ENCODE data around the gene TMEFF2. TPM values are rescaled to one million over a fixed set of nuclear protein-coding genes. Genes with fewer than 3 reads are reported as not detected.

TMEFF2 gene
- total RNA-seq, 2 donors from 2014 or later = 3.2 to 55.8 TPM

DNA sequence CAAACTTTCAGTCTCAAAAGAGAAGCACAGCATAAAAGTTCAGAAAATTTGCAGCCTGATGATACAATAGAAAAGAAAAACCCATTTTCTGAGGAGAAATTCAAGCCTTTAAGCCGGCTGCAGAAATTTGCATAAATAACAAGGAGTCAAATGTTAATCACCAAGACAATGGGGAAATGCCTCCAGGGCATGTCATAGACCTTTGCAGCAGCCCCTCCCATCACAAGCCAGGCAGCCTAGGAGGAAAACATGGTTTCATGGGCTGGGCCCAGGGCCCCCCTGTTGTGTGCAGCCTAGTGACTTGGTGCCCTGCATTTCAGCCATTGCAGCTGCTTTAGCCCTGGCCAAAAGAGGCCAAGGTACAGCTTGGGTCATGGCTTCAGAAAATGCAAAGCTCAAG lies 293.7 kb downstream of the TMEFF2 start:
- WGBS = 97% methylated on average over 1 of the region's 1 CpG
- intact Hi-C loops (cut with DNase I) = no loop called here
- H3K36me3 ChIP-seq = no peaks in the 10 kb centered on the region

DNA sequence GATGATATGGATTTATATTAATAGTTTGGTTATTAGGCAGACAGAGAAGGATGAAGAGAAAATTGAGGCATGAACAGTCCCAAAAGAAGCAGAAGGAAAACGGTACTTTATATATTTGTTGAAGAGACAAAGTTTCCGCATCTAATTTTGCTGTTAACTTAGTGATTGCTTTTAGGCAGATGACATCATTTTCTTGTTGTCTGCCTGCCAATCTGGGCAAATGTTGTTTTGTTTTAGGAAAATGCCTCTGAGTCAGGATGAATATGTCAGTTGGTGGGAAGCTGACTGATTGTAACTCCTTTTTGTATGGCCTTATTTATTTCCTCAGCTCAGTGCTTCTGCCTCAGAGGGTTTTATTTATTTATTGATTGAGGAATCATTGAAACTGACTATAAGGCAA lies 295.3 kb downstream of the TMEFF2 start:
- DNase-seq (ENCODE audit: low spot score) = no peak
- Histone ChIP-seq H3K4me1 (replicated peaks) (no peaks in the 10 kb centered on the region), H3K4me3 (no peak overlapping the region), H3K27ac (no peak overlapping the region), H3K9me3 (no peaks in the 10 kb centered on the region), H3K27me3 (replicated peaks; ENCODE audit: insufficient read depth) (peaks cover 3% of the 10 kb centered on the region), H3K36me3 (no peaks in the 10 kb centered on the region)
- TF ChIP-seq POLR2AphosphoS5 (IDR thresholded peaks at IDR 0.05) (no peak), POLR2A (IDR thresholded peaks at IDR 0.05) (no peak)
- TF ChIP-seq, protein P1, sequence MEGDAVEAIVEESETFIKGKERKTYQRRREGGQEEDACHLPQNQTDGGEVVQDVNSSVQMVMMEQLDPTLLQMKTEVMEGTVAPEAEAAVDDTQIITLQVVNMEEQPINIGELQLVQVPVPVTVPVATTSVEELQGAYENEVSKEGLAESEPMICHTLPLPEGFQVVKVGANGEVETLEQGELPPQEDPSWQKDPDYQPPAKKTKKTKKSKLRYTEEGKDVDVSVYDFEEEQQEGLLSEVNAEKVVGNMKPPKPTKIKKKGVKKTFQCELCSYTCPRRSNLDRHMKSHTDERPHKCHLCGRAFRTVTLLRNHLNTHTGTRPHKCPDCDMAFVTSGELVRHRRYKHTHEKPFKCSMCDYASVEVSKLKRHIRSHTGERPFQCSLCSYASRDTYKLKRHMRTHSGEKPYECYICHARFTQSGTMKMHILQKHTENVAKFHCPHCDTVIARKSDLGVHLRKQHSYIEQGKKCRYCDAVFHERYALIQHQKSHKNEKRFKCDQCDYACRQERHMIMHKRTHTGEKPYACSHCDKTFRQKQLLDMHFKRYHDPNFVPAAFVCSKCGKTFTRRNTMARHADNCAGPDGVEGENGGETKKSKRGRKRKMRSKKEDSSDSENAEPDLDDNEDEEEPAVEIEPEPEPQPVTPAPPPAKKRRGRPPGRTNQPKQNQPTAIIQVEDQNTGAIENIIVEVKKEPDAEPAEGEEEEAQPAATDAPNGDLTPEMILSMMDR (IDR thresholded peaks at IDR 0.05) = no peak
- intact Hi-C loops (cut with DNase I) = no loop called here
- 45% methylated on average over 2 of the region's 2 CpGs for WGBS

More for the DNA sequence above, 293.7 kb downstream of the TMEFF2 start:
- peaks cover 3% of the 10 kb centered on the region for H3K27me3 ChIP-seq (replicated peaks; ENCODE audit: insufficient read depth)
- TF ChIP-seq, protein P1 (IDR thresholded peaks at IDR 0.05) = no peak
- TF ChIP-seq POLR2A (IDR thresholded peaks at IDR 0.05) (no peak), POLR2AphosphoS5 (IDR thresholded peaks at IDR 0.05) (no peak)
- no peak for DNase-seq (ENCODE audit: low spot score)
- H3K9me3 ChIP-seq = no peaks in the 10 kb centered on the region
- no peak overlapping the region for H3K4me3 ChIP-seq
- H3K4me1 ChIP-seq (replicated peaks) = no peaks in the 10 kb centered on the region
- no peak overlapping the region for H3K27ac ChIP-seq

All from prostate gland (tissue), 2 donors.